ENCODE measurements around the gene LRP6. TPM values are rescaled to one million over a fixed set of nuclear protein-coding genes. Genes with fewer than 3 reads are reported as not detected.
"Not testable (repeated sequence)": the region's sequence is repeated elsewhere in the genome, so short reads cannot be mapped to it uniquely, and the experiment has no call there.

The LRP6 gene
- total and polyA plus RNA-seq, 9 donors: 11.9 to 46.5 (median 40.8) TPM

GRCh38 chr12:12153596-12153995 lies 113.2 kb downstream of the LRP6 start:
- no peak for TF ChIP-seq EP300 (IDR thresholded peaks at IDR 0.05)
- Histone ChIP-seq H3K27me3 (no peaks in the 10 kb centered on the region), H3K4me3 (no peak overlapping the region), H3K36me3 (no peaks in the 10 kb centered on the region), H3K9me3 (no peaks in the 10 kb centered on the region), H3K4me1 (ENCODE audit: insufficient read depth) (peaks cover 1% of the 10 kb centered on the region), H3K27ac (no peak overlapping the region)
- WGBS, 3 donors: 87 to 91% (median 88%) methylated on average over 3 of the region's 3 CpGs
- no peak for DNase-seq
- intact Hi-C loops (cut with DNase I): no loop called here

GRCh38 chr12:12147111-12147510 lies 119.7 kb downstream of the LRP6 start:
- Histone ChIP-seq H3K4me1 (ENCODE audit: insufficient read depth) (no peaks in the 10 kb centered on the region), H3K9me3 (no peaks in the 10 kb centered on the region), H3K4me3 (no peak overlapping the region), H3K36me3 (no peaks in the 10 kb centered on the region), H3K27me3 (no peaks in the 10 kb centered on the region), H3K27ac (no peak overlapping the region)
- DNase-seq: no peak
- no peak for TF ChIP-seq EP300 (IDR thresholded peaks at IDR 0.05)
- TF ChIP-seq POLR2A (IDR thresholded peaks at IDR 0.05): no peak
- no peak for TF ChIP-seq CTCF (IDR thresholded peaks at IDR 0.05)
- intact Hi-C loops (cut with DNase I): no loop called here
- WGBS, 3 donors: 85 to 88% (median 87%) methylated on average over 6 of the region's 6 CpGs

DNA sequence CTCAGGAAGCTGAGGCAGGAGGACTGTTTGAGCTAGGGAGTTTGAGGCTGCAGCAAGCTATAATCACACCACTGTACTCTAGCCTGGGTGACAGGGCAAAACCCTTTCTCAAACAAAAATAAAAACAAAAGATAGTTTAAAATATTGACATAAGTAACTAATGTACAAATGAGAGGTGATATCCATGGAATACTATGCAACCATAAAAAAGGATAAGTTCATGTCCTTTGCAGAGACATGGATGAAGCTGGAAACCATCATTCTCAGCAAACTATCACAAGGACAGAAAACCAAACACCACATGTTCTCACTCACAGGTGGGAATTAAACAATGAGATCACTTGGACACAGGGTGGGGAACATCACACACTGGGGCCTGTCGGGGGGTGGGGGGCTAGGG lies 122.3 kb downstream of the LRP6 start:
- H3K27ac ChIP-seq; H3K27me3 ChIP-seq; H3K36me3 ChIP-seq; DNase-seq; H3K4me1 ChIP-seq (ENCODE audit: insufficient read depth); H3K9me3 ChIP-seq; intact Hi-C loops (cut with DNase I); H3K4me3 ChIP-seq: not testable (repeated sequence)
- 0 to 44% (median 0%) methylated on average over 1 of the region's 1 CpG for WGBS, 3 donors

DNA sequence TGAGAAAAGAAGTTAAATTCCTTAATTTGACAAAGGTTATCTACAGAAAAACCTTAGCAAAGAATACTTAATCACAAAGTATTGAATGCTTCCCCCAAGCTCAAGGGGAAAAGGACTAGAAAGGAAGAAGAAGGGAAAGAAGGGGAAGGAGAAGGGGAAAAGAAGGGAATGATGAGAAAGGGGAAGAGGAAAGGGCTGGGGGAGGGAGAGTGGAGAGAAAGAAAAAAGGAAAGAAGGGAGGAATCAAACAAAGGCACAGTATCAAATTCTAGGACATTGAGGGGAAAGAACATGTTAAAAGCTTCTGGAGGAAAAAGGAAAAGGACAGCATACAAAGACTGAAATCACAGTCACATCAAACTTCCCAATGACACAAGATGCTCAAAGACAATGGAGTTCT lies 125.8 kb downstream of the LRP6 start:
- H3K9me3 ChIP-seq: no peaks in the 10 kb centered on the region
- H3K27ac ChIP-seq: no peak overlapping the region
- no peak overlapping the region for H3K4me3 ChIP-seq
- no peaks in the 10 kb centered on the region for H3K36me3 ChIP-seq
- TF ChIP-seq POLR2A (IDR thresholded peaks at IDR 0.05): no peak
- TF ChIP-seq EP300 (IDR thresholded peaks at IDR 0.05): no peak
- no peak for TF ChIP-seq CTCF (IDR thresholded peaks at IDR 0.05)
- H3K4me1 ChIP-seq (ENCODE audit: insufficient read depth): peaks cover 2% of the 10 kb centered on the region
- no peaks in the 10 kb centered on the region for H3K27me3 ChIP-seq
- no peak for DNase-seq
- intact Hi-C loops (cut with DNase I): no loop called here

DNA sequence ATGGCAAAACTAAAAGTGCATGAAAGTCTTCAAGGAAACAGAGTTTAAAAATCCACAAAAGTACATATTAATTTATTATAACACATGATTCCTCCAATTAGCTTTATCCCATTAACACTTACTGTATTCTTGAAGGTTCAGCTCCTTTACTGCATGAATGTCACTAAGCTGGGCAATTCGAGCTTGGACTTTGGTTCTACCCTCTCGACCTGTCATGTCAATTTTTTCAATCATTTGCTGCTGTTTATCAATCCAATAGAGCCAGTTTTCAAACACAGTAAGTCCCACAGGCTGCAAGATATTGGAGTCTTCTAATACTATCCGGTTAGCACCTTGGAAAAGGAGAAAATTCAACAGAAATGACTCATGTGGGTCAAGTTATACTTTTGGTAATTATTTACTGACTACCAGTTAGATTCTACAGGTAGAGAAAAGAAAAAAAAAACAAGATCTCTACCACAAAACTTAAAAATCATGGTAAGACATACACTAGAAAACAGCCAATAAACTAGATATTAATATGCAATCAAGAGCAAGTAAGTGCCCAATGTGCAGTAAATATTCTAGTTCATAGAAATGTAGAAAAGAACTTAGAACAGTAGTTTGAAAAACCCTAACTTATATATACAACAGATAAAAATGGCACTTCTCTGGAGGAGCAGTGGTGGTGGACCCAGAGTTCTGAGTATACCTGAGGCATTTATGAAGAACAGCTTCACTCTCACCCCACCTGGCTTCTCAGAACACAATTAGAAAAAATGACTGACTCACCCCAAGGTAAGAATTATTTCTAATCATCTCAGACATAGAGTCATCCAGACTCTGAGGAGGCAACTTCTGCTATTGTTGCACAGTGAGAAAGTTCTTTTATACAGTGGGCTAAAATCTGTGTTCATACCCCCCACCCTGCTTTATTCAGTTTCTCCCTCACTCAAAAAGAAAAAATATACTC lies 128.4 kb downstream of the LRP6 start:
- Histone ChIP-seq H3K27me3 (no peaks in the 10 kb centered on the region), H3K9me3 (no peaks in the 10 kb centered on the region), H3K4me3 (no peak overlapping the region), H3K27ac (no peak overlapping the region), H3K36me3 (no peaks in the 10 kb centered on the region), H3K4me1 (ENCODE audit: insufficient read depth) (peaks cover 2% of the 10 kb centered on the region)
- no peak for DNase-seq
- intact Hi-C loops (cut with DNase I): no loop called here
- 91 to 94% (median 93%) methylated on average over 3 of the region's 3 CpGs for whole genome bisulfite sequencing, 3 donors
- TF ChIP-seq CTCF (IDR thresholded peaks at IDR 0.05) (no peak), POLR2A (IDR thresholded peaks at IDR 0.05) (no peak), EP300 (IDR thresholded peaks at IDR 0.05) (no peak)

Measured in ovary (tissue), 9 donors.